IPS DF 4.7 (cell line): ENCODE data around the gene ACSM3.
"Not testable (repeated sequence)": the region's sequence is repeated elsewhere in the genome, so short reads cannot be mapped to it uniquely, and the experiment has no call there.

Experiments used
- DNase-seq: peaks from one replicate; pipeline ENCODE4 v3.0.0-alpha.2; 2013; ENCODE audit warnings: low spot score; ENCODE audit errors: extremely low read depth

ACSM3 gene

DNA sequence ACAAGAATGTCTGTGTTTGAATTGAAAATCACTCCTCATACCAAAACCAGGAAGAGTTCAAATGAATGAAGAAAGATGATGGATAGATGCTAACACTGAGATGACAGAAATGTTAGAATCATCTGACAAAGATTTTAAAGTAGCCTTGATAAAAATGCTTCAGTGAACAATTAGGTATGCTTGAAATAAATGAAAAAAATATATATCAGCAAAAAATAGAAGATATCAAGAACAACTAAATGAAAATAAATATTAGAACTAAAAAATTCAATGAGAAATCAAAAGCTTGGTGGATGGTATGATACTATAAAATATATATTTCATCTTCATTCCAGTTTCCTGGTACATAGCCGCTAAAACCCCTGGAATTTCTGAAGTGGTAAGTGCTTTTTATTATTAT lies 8.6 kb upstream of the ACSM3 start:
- DNase-seq: no peak

DNA sequence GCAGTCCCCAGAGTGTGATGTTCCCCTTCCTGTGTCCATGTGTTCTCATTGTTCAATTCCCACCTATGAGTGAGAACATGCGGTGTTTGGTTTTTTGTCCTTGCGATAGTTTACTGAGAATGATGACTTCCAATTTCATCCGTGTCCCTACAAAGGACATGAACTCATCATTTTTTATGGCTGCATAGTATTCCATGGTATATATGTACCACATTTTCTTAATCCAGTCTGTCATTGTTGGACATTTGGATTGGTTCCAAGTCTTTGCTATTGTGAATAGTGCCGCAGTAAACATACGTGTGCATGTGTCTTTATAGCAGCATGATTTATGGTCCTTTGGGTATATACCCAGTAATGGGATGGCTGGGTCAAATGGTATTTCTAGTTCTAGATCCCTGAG lies 8.0 kb upstream of the ACSM3 start:
- DNase-seq: not testable (repeated sequence)

DNA sequence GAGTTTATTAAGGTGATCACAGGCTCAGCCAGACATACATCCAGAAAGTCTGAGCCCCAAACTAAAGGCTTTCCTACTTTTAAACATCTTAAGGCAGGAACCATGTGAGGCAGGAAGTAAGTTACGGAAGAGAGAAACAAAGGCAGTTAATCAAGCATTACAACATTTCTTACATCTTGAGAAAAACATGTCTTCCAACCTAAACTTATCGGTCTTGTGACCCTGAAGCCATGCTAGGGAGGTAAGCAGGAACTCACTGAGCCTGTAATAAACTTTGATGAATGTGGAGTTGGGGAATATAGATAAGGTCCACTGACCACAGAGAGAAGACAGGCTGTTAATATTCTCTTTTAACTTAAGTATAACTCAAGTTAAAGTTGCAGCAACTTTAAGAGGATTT lies 3.5 kb upstream of the ACSM3 start:
- no peak for DNase-seq

DNA sequence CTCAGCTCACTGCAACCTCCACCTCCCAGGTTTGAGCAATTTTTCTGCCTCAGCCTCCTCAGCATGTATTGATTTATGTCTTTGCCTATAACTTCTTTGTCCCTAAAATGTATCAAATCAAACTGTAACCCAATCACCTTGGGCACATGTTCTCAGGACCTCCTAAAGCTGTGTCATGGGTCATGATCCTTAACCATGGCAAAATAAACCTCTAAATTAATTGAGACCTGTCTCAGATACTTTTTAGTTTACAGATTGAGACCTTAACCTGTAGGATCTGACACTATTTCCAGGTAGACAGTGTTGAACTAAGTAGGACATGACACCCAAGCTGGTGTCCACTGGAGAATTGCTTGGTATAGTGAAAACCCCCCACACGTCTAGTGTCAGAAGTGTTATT lies 2.6 kb upstream of the ACSM3 start:
- DNase-seq: no peak

DNA sequence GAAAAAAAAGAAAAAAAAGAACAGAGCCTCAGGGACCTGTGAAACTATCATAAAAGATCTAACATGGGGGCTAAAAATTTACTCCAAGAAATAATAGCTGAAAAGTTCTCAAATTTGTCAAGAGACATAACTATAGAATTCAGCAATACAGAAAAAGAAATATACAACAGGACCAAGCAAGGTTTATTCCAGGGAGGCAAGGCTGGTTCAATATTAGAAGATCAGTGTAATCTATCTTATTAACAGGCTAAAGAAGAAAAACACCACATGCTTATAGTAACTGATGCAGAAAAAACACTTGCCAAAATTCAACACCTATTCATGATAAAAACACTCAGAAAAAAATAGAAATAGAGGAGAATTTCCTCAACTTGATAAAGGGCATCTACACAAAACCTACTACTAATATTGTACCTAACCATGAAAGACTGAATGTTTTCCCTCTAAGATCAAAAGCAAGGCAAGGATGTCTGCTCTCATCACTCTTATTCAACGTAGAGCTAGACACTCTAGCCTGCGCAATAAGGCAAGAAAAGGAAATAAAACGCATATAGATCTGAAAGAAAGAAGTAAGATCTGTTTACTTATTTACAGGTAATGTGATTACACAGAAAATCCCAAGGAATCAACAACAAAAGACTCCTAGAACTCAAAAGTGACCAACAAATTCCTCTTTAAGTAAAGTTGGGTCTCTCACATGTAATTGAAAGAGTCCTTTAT lies 1.2 kb upstream of the ACSM3 start:
- DNase-seq: no peak

DNA sequence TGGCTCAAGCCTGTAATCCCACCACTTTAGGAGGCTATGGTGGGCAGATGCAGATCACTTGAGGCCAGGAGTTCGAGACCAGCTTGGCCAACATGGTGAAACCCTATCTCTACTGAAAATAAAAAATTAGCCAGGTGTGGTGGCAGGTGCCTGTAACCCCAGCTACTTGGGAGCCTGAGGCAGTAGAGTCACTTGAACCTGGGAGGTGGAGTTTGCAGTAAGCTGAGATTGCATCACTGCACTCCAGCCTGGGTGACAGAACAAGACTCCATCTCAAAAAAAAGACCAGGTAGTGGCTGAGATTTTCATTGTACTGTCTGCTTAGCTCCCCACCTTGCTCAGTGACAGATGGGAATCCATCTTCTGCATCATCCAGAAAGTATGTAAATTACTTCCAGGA lies 634 bp downstream of the ACSM3 start:
- DNase-seq: not testable (repeated sequence)

DNA sequence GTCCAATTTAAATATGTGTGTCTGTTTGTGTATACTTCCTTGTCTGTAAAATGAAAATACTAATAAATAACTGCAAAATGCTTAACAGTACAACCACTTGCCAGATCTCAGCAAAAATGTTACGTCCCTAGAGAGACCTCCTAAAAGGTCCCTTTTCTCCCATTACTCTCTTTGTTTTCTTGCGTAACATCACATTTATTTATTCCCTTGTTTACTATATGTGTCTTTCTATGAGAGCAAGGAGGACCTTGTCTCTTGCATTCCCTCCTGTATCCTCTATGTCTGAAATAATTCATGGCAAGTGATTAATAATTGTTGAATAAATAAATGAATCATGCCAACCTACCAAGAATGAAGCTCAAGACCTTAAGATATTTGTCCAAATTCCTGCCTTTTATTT lies 1.9 kb downstream of the ACSM3 start:
- DNase-seq: no peak

DNA sequence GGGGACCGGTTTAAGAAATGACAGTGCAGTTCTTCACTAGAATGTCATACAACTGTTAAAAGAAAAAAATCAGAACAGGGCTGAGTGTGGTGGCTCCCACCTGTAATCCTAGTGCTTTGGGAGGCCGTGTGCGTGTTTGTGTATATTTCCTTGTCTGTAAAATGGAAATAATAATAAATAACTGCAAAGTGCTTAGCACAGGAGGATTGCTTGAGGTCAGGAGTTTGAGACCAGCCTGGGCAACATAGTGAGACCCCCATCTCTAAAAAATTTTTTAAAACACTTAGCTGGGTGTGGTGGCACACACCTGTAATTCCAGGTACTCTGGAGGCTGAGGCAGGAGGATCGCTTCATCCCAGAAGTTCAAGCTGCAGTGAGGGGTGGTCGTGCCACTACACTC lies 2.5 kb downstream of the ACSM3 start:
- DNase-seq: no peak

DNA sequence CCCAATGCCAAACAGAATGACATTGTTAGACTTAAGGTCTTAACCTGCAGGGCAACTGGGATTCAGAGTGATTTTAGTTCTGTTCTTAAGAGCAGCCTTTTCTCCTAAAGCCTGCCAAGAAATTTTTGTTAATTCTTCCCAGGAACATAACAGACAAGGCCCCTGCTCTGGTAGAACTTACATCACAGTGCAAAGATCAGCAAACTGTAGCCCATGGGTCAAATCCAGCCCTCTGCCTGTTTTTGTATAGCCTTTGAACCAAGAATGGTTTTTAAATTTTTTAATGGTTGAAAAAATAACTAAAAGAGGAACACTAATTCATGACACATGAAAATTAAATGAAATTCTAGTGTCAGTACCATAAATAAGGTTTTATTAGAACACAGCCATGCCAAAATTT lies 3.8 kb downstream of the ACSM3 start:
- no peak for DNase-seq

DNA sequence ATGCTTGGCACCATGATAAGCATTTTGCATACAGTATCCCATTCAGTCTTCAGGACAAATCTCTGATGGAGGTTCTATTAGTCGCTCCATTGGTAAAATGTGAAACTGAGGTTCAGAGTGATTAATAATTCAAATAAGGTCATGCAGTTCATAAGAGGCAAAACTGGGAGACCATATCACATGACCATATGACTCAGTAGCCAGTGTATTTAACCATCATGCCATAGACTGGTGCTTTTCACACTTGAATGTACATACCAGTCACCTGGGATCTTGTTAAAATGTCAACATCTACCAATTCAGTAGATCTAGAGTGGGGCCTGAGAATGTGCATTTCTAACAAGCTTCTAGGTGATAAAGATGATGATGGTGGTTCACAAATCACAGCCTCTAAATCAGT lies 4.3 kb downstream of the ACSM3 start:
- DNase-seq: no peak

DNA sequence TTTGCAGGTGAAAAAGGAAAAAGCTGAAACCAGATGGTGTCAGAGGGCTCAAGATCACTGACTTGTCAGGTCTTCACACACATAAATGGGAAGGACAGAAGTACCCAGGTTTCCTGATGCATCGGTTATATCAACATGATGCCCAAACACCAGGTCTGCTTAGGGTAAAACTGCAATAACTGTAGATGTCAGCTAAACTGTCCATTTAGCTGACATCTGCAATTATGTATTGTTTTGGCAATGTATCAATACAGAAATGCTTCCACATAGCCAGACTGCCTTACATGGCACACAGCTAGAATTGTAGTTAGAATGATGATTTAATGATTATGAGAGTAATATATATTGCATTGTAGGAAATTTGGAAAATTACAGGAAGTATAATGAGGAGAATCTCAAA lies 5.0 kb downstream of the ACSM3 start:
- DNase-seq: no peak

DNA sequence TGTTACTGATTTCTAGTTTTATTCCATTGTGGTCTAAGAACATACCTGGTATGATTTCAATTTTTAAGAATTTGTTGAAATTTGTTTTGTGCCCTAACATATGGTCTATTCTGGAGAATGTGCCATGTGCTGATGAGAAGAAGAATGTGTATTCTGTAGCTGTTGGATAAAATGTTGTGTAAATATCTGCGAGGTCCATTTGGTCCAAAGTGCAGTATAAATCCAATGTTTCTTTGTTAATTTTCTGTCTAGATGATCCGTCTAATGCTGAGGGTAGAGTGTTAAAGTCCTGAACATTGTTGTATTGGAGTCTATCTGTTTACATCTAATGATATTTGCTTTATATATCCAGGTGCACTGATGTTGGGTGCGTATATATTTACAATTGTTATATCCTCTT lies 9.9 kb downstream of the ACSM3 start:
- DNase-seq: no peak

DNA sequence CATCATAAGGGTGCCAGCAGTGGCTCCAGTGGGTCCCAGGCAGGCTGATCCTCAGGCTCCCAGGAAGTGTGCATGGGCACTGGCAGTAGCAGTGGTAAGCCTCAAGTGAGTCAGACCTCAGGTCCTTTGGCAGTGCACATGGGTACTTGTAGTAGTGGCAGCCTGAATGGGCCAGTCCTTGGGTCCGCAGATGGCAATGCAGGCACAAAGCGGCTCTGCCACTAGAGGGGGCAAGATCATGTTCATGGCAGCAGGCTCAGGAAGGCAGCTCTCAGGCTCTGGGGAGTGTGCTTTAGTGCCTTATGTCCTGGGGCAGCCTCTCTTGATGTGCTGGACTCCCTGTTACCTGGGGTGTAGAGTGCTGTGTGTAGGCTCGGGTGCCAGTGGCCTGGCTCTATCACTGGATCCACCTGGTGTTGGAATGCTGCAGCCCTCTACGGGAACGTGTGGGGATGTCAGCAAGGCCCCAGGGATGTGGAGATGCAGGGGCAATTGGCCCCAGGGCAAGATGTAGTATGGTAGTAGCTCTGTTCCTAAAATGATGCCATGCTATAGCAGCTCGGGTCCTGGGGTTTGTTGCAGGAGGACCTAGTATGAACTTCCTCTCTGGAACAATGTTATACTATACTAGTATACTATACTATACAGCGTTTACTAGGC lies 11.0 kb downstream of the ACSM3 start:
- DNase-seq: no peak

DNA sequence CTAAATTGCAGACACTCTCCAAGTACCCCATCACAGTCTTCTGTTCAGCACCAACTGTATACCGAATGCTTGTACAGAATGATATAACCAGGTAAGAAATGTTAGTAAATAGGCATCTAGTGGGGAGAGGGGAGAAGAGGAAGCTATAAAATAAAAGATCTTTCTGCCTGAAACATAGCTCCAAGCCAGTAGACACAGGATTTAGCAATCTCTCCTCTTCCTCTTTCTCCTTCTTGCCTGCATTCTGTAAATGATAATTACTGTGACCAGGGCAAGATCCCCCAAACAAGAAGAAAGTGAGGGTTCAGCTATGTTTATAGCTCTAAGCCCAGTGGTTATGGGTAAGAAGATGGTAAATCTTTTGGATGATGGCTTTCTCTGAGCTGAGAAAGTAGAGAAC lies 17.9 kb downstream of the ACSM3 start:
- no peak for DNase-seq

DNA sequence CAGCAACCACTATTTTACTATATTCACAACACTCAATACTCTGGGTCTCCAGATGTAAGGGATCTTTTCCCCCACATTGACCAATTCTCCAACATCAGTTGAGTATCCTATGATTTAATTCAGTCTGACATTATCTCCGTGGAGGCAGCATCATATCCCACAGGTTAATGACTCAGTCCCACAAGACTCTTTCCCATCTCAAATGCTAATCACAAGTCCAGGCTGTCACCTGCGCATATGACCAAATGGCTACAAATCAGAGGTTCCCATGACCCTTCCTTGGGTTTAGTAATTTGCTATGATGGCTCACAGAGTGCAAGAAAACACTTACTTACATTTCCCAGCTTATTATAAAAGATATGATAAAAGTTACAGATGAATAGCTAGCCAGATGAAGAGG lies 18.7 kb downstream of the ACSM3 start:
- DNase-seq: no peak

DNA sequence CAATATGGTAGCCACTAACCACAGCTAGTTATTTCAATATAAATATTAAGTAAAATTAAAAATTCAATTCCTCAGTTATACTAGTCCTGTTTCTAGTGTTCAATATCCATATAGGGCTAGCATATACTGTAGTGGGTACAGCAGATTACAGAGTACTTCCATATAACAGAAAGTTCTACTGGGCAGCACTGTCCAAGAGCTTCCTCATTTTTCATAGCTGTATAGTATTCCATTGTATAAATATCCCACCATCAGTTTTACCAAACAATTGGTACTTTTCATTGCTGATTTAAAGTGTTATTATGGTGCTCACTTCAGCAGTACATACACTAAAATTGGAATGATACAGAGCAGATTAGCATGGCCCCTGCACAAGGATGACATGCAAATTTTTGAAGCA lies 20.4 kb downstream of the ACSM3 start:
- DNase-seq: no peak

DNA sequence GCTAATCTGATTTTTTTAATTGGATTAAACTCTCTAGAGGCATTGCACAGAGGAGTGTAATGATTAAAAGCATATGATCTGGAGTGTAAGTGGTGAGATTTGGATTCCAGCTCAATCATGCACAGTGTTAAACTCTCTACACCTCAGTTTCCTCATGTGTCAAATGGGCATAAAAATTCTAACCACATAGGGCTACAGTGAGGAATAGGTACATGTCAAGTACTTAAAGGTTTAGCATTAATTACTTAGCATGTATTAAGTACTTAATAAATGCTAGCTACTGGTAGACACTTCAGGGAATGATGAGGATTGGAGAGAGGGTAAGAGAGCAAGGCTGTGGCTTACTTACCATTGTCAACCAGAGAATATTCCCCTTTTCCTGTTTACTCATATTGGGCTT lies 25.3 kb downstream of the ACSM3 start:
- DNase-seq: no peak

DNA sequence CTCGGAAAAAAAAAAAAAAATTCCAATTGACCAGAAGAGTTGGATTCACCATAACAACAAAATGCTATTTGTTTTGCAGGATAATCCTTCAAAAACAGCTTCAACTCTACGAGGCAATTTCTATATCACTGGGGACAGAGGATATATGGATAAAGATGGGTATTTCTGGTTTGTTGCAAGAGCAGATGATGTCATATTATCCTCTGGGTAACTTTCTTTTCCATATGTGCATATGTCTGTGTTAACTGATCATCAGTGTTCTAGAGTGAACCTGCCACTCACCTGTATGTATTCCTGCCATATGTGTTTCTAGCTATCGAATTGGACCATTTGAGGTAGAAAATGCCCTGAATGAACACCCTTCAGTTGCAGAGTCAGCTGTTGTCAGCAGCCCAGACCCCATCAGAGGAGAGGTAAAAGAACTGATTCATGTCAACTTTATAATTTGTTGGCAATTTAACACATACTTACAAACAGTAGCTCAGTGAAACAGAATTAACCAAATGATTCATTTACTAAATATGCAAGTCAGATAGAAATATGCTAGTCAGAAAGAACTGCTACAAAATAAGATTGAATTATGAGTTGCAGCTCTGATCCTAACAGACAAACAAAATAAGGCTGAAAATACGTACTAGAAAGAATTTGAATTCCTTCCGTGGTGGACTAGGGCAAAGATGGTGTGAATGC lies 28.3 kb downstream of the ACSM3 start:
- DNase-seq: no peak

DNA sequence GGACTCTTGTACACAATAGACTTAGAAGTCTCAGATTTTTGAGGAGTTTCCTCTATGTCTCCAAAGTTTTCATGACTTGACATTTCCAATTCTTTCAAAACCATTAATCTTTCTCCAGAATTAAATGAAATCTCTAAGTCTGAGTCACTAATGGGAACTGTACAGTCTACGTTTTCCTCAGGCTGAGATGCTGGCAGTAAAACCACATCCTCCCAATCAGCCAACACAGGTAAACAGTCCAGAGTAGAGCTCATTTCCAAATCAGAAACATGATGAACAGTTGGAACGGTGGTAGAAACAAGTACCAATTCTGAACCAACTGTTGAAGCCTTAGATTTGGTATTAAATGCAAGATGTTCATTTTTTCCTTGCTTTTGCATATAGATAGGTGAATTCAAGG lies 34.5 kb downstream of the ACSM3 start:
- DNase-seq: no peak

DNA sequence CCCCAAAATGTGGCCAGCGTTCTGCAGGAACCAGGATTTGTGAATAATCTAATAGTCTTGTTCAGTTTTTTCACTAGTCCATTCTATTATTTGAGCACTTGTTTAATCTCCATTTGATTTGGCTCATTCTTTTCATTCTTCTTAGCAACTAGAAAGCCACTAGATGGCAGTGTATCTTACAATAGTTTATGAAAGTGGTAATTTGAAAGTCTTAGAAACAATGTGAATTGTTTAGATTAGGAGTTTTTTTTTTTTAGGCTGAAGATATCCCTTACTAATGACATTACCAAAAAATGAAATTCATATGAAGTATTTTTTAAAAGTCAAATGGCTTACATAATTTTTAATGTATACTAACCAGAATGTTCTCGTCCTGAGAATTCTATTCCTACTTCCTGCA lies 35.8 kb downstream of the ACSM3 start:
- DNase-seq: no peak

DNA sequence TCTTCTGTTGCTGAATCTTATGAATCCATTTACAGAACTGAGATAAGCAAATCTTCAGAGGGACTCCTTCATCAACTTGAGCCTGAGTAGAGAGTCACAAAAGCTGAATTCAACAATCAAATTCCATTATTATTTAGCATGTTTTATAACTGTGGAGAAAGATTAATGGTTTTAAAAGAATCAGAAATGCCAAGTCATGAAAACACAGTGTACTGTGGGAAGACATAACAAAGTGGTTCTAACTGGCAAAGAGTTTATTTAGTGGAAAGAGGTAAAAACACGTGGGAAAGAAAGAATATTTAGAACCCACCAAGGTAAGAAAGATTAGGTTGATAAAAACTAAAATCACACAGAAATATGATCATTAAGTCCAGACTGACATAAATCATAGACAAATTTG lies 37.5 kb downstream of the ACSM3 start:
- DNase-seq: no peak

DNA sequence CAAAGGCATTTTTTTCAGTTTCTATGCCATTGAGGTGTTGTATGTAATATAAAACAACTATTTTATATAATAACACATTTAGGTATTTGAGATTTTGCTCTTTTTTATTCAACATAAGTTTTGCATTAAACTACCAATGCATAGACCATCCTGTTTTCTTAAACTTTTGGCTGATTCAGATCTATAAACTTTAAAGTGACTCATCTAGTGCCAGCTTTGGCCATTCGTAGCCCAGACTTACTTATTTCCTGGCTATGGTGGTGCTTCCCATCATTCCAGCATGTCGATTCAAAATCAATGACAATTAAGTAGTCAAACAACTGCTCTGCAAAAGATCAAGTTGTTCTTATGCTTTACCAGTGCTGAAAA lies 39.4 kb downstream of the ACSM3 start:
- no peak for DNase-seq
